HepG2 (cell line): ENCODE measurements around the gene DNAJC7. TPM values are rescaled to one million over a fixed set of nuclear protein-coding genes. Genes with fewer than 3 reads are reported as not detected.
A peak's percentile ranks its signal among the peaks of the same experiment; 100 is the strongest.

ENCODE experiments used
- ATAC-seq: fragments of 200-7000 bp; cut with Tn5 transposase; 3 replicates; pipeline ENCODE4 v1.9.1; 2020; ENCODE audit warnings: mild to moderate bottlenecking, moderate library complexity
- BruUV-seq: library from RNA; stranded (reverse); fragments of 400-500 nt; replicated peaks from 2 replicates; lab custom pipeline; 2021; lab: Mats Ljungman, UMichigan
- CTCF ChIA-PET: fragments of 300-600 bp; formaldehyde crosslinking; extraction: SDS; loops from one replicate; lab custom pipeline; 2021; ENCODE audit warnings: low total read pairs, inconsistent platforms, low intra/inter-chr PET ratio; lab: Yijun Ruan, JAX
- POLR2A ChIA-PET: fragments of 350-600 bp; sonication (Branson Sonifier 250); formaldehyde crosslinking; loops from one replicate; lab custom pipeline; 2020; ENCODE audit warnings: antibody characterized with exemption, inconsistent platforms; lab: Yijun Ruan, JAX
- DNase-seq: peaks from one replicate; pipeline ENCODE4 v3.0.0-alpha.2; 2015; ENCODE audit warnings: low spot score
- FAIRE-seq: peaks from 3 replicates; lab custom pipeline; 2011; peaks lifted over from hg19 to GRCh38; lab: Jason Lieb, UNC
- H2AFZ ChIP-seq: one replicate; pipeline ENCODE4 v1.6.1; 2011; ENCODE audit warnings: low read length, inconsistent platforms
- H3K27ac ChIP-seq: fragments of 300-600 bp; 3 replicates; pipeline ENCODE4 v1.8.0; 2011; ENCODE audit warnings: mixed run types, mild to moderate bottlenecking, mixed read lengths, low read length, inconsistent platforms; ENCODE audit not compliant: insufficient read depth; ENCODE audit errors: extremely low read length
- H3K27me3 ChIP-seq, 2 experiments: fragments of 200-600 bp in 1 of 2; 2 replicates in 1 of 2; 3 replicates in 1 of 2; pipeline versions ENCODE4 v1.6.0 to v1.8.0; 2011; ENCODE audit warnings: low read length in 2 of 2, mild to moderate bottlenecking in 2 of 2, moderate library complexity in 2 of 2, inconsistent platforms in 1 of 2; ENCODE audit not compliant: insufficient read depth in 2 of 2, control insufficient read depth in 1 of 2
- H3K36me3 ChIP-seq, 2 experiments: fragments of 200-600 bp in 1 of 2; replicated peaks in 1 of 2; 2 replicates in 1 of 2; 3 replicates in 1 of 2; pipeline versions ENCODE4 v1.5.1 to v1.8.0; 2011; ENCODE audit warnings: low read length in 2 of 2, inconsistent platforms in 1 of 2; ENCODE audit not compliant: insufficient read depth in 2 of 2, control insufficient read depth in 1 of 2
- H3K4me1 ChIP-seq: 2 replicates; pipeline ENCODE4 v1.5.1; 2012; ENCODE audit warnings: low read length, inconsistent platforms; ENCODE audit not compliant: insufficient read depth
- H3K4me2 ChIP-seq: 2 replicates; pipeline ENCODE4 v1.6.0; 2011; ENCODE audit warnings: low read depth, low read length, inconsistent platforms
- H3K4me3 ChIP-seq, 3 experiments: fragments of 200-600 bp in 1 of 3; sonication (generic), shearing (Covaris generic) in 1 of 3; replicated peaks in 1 of 3; 2 replicates each; pipeline ENCODE4 v1.5.1; 2011 to 2016; ENCODE audit warnings: low read length in 3 of 3, inconsistent platforms in 2 of 3, low read depth in 2 of 3, mild to moderate bottlenecking in 2 of 3, control low read depth in 1 of 3, mixed read lengths in 1 of 3; ENCODE audit not compliant: insufficient read depth in 1 of 3
- H3K79me2 ChIP-seq: one replicate; pipeline ENCODE4 v1.6.1; 2011; ENCODE audit warnings: low read length, inconsistent platforms; ENCODE audit not compliant: insufficient read depth
- H3K9ac ChIP-seq: 2 replicates; pipeline ENCODE4 v1.6.0; 2011; ENCODE audit warnings: mild to moderate bottlenecking, low read depth, low read length, inconsistent platforms; ENCODE audit not compliant: insufficient read depth
- H3K9me3 ChIP-seq: 2 replicates; pipeline ENCODE4 v1.5.1; 2012; ENCODE audit warnings: mild to moderate bottlenecking, low read length
- H4K20me1 ChIP-seq: 2 replicates; pipeline ENCODE4 v1.6.0; 2011; ENCODE audit warnings: inconsistent platforms, mild to moderate bottlenecking, low read length, moderate library complexity; ENCODE audit not compliant: insufficient read depth
- BHLHE40 ChIP-seq: IDR thresholded peaks from 2 replicates; pipeline ENCODE4 v1.6.1; 2011; ENCODE audit warnings: low read length, improper control_type of control experiment
- FOSL2 ChIP-seq: sonication (generic); formaldehyde crosslinking; IDR thresholded peaks from 2 replicates; pipeline ENCODE4 v1.4.0; 2020; ENCODE audit warnings: missing genetic modification reagents
- ZKSCAN5 ChIP-seq: sonication (generic); formaldehyde crosslinking; IDR thresholded peaks from 2 replicates; pipeline ENCODE4 v1.5.1; 2020; ENCODE audit warnings: mild to moderate bottlenecking, missing genetic modification reagents
- ZNF547 ChIP-seq: sonication (generic); formaldehyde crosslinking; IDR thresholded peaks from 2 replicates; pipeline ENCODE4 v1.5.1; 2020; ENCODE audit warnings: mild to moderate bottlenecking, missing genetic modification reagents
- ZNF598 ChIP-seq: sonication (generic); formaldehyde crosslinking; IDR thresholded peaks from 2 replicates; pipeline ENCODE4 v1.5.1; 2020; ENCODE audit warnings: mild to moderate bottlenecking, missing genetic modification reagents, borderline replicate concordance
- WGBS: methylation state at CpG from one replicate; pipeline ENCODE4 v1.1.6; 2017; ENCODE audit warnings: low lambda C conversion rate; 5-methylcytosine and 5-hydroxymethylcytosine counted together
- in situ Hi-C: cut with HindIII; loops from 2 replicates; pipeline ENCODE4 v1.10.0; 2017; ENCODE audit warnings: low pct_unique_long_range_greater_than_20kb; ENCODE audit not compliant: extremely low pct_ligation_motif_present
- intact Hi-C: fragments of 100-400 bp; cut with micrococcal nuclease; formaldehyde crosslinking; loops from one replicate; pipeline ENCODE4 v1.10.0; 2022; ENCODE audit not compliant: unreplicated experiment
- polyA plus RNA-seq, 8 experiments: library from polyadenylated mRNA; depleted of rRNA in 3 of 8; stranded (reverse) in 7 of 8; unstranded in 1 of 8; fragments of >200 nt; fragmentation: Illumina TruSeq in 4 of 8; extraction: Trizol in 4 of 8; gene quantifications; 2 replicates each; pipeline versions ENCODE4 v1.2.1 to v1.2.3, GENCODE V29; 2011 to 2016; ENCODE audit warnings: low read depth in 4 of 8, missing spikeins in 1 of 8, mixed read lengths in 1 of 8; ENCODE audit not compliant: insufficient read depth in 1 of 8
- total RNA-seq, 5 experiments: library from RNA; depleted of rRNA; stranded (reverse); fragments of >200 nt; fragmentation: Illumina TruSeq; extraction: Trizol; gene quantifications; 2 replicates each; pipeline ENCODE4 v1.2.3, GENCODE V29; 2016; ENCODE audit warnings: low read depth in 1 of 5
- TF ChIP-seq, protein P1 (sequence below): sonication (generic); formaldehyde crosslinking; IDR thresholded peaks from 2 replicates; pipeline ENCODE4 v1.4.0; 2020; ENCODE audit warnings: mild to moderate bottlenecking, missing genetic modification reagents
- TF ChIP-seq, protein P2 (sequence below): sonication (generic); formaldehyde crosslinking; conservative IDR thresholded peaks from 2 replicates; pipeline ENCODE4 v1.8.0; 2022; ENCODE audit warnings: low read depth, missing genetic modification reagents

DNAJC7 gene
- total and polyA plus RNA-seq, 2 of the 13 experiments (the other 11 are each of a cell fraction or from before 2014, with no cell fraction given), result 47.7 to 132 TPM

GRCh38 chr17:42055496-42055895, 38.3 kb upstream of the DNAJC7 start:
- Histone ChIP-seq H3K27me3 (no peaks in the 10 kb centered on the region; a peak in 1 of 5 replicates), H2AFZ (no peak overlapping the region), H4K20me1 (no peaks in the 10 kb centered on the region), H3K36me3 (no peaks in the 10 kb centered on the region), H3K9ac (no peak overlapping the region), H3K27ac (no peak overlapping the region), H3K4me3 (no peak overlapping the region), H3K79me2 (no peaks in the 10 kb centered on the region), H3K4me2 (no peak overlapping the region), H3K4me1 (peaks cover 43% of the 10 kb centered on the region), H3K9me3 (no peaks in the 10 kb centered on the region)
- in situ Hi-C loops, result no loop called here
- WGBS, result 11% methylated on average over 6 of the region's 6 CpGs
- ATAC-seq, result no peak; the same call in 1 of the 3 replicates
- FAIRE-seq, result no peak
- DNase-seq, result no peak
- BruUV-seq, result no TSS peak
- ChIA-PET POLR2A (interaction anchor here (0.9 to 1.6 kb wide), 3 partner anchors 25 to 89 kb away, joined by 3 to 4 read pairs (median 4); partner anchors contain the start of genes CNP and DHX58), CTCF (no interaction called here)
- intact Hi-C loops, result no loop called here
- TF ChIP-seq BHLHE40 (peak; percentile 42; the same call in 1 of the 2 replicates), ZKSCAN5 (CRISPR knock-in tag) (no peak), ZNF547 (CRISPR knock-in tag) (0 out of 2 replicates have a peak, but pooled peaks have one; percentile 32), FOSL2 (CRISPR knock-in tag) (peak; percentile 44), ZNF598 (CRISPR knock-in tag) (0 out of 2 replicates have a peak, but pooled peaks have one; percentile 36)
- TF ChIP-seq, protein P1, sequence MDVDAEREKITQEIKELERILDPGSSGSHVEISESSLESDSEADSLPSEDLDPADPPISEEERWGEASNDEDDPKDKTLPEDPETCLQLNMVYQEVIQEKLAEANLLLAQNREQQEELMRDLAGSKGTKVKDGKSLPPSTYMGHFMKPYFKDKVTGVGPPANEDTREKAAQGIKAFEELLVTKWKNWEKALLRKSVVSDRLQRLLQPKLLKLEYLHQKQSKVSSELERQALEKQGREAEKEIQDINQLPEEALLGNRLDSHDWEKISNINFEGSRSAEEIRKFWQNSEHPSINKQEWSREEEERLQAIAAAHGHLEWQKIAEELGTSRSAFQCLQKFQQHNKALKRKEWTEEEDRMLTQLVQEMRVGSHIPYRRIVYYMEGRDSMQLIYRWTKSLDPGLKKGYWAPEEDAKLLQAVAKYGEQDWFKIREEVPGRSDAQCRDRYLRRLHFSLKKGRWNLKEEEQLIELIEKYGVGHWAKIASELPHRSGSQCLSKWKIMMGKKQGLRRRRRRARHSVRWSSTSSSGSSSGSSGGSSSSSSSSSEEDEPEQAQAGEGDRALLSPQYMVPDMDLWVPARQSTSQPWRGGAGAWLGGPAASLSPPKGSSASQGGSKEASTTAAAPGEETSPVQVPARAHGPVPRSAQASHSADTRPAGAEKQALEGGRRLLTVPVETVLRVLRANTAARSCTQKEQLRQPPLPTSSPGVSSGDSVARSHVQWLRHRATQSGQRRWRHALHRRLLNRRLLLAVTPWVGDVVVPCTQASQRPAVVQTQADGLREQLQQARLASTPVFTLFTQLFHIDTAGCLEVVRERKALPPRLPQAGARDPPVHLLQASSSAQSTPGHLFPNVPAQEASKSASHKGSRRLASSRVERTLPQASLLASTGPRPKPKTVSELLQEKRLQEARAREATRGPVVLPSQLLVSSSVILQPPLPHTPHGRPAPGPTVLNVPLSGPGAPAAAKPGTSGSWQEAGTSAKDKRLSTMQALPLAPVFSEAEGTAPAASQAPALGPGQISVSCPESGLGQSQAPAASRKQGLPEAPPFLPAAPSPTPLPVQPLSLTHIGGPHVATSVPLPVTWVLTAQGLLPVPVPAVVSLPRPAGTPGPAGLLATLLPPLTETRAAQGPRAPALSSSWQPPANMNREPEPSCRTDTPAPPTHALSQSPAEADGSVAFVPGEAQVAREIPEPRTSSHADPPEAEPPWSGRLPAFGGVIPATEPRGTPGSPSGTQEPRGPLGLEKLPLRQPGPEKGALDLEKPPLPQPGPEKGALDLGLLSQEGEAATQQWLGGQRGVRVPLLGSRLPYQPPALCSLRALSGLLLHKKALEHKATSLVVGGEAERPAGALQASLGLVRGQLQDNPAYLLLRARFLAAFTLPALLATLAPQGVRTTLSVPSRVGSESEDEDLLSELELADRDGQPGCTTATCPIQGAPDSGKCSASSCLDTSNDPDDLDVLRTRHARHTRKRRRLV (CRISPR knock-in tag), result no peak
- TF ChIP-seq, protein P2, sequence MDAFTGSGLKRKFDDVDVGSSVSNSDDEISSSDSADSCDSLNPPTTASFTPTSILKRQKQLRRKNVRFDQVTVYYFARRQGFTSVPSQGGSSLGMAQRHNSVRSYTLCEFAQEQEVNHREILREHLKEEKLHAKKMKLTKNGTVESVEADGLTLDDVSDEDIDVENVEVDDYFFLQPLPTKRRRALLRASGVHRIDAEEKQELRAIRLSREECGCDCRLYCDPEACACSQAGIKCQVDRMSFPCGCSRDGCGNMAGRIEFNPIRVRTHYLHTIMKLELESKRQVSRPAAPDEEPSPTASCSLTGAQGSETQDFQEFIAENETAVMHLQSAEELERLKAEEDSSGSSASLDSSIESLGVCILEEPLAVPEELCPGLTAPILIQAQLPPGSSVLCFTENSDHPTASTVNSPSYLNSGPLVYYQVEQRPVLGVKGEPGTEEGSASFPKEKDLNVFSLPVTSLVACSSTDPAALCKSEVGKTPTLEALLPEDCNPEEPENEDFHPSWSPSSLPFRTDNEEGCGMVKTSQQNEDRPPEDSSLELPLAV, result no peak
